NOMO-1 treated with dmso at 0.1 percent for 144 hours (cell line): ENCODE measurements around the gene PTPN14.
A peak's percentile ranks its signal among the peaks of the same experiment; 100 is the strongest.

ENCODE experiments used
- DNase-seq: peaks from one replicate; lab custom pipeline; 2025; ENCODE audit not compliant: unreplicated experiment; lab: John Stamatoyannopoulos, UW

The PTPN14 gene

DNA sequence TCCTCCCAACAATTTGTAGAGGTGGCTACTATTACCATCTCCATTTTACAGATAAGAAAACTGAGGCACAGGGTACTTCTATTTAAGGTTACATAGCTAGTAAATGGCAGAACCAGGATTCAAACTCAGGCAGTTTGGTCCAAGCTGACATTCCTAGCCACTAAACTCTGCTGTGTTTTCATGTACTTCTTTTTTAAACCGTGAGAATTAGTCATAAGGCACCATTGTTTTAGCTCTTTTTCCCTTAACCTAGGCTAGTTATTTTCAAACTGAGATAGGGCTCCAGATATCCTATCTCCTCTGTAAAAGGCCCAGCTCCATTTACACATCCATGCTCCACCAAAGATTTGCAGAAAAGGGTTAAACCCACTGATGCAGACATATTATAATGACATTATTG, 92.9 kb downstream of the PTPN14 start:
- DNase-seq, result no peak

DNA sequence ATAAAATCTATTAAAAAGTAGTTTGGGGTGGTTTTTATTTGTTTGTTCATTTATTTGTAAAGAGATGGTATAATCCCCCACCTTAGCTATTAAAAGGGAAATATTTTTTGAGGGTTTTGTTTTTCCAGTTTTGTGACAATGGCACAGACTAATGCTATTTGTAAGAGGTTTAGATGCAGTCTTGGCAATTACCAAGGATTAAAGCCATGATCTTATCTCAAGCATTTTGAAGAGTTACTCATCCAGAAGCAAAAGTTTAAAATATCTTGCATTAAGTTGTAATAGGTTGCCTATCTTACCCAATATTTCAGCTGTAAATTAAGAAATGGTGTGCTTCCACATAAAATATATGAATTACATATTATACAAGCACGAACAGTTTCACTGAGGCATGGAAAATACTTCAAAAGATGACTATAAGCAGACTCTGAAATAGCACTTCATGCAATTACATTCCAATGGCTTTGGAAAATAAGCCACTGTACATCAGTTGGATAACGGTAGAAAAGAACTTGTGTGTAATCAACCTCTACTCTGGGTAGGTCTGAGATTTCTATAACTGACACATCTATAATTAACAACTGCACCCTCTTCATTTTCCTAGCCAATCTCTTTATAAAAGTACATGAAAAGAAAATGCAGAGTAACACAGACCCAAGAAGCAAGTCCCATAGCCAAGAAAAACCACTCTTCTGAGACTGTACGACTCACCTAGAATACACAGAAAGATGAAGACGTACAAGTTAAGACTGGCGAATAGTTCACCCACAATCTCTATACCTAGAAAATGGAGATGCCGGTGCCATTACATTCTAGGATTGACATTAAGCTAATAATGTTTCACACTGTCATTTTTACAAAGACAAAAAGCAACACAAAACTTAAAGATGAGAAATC, 95.2 kb downstream of the PTPN14 start:
- no peak for DNase-seq

- DNase-seq, result peak; percentile 29
These were observed 95.9 kb downstream of the PTPN14 start for GRCh38 chr1:214455479-214455878.

- DNase-seq, result peak; percentile 31
These were observed 96.6 kb downstream of the PTPN14 start for GRCh38 chr1:214454569-214455396.

DNA sequence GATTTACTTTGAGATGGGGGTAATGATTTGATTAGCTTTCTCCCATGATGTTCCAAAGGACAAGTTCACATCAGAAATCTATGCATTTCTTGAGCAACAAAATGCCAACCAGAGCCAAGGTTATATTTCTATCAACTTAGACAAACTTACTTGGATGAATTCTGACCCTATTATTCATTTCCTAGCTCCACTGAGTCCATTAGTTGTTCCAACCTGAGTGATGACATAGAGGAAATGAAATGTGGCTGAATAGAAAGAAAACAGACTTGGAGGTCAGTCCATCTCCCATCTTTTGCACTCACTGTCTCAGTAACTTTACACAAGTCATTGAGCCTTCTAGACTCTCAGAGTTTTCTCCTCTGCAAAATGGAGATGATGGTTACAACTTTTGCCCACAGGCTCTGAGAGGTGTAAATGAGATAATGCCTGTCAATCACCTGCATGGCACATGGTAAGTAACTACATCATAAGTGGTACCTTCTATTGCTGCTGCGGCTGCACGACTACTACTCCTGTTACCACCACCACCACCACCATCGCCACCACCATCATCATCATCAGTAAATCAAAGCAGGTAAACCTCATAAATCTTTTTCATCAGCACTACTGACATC, 98.2 kb downstream of the PTPN14 start:
- DNase-seq, result no peak

- DNase-seq, result no peak
These were observed 99.1 kb downstream of the PTPN14 start for GRCh38 chr1:214452152-214452784.

GRCh38 chr1:214451596-214451995, 99.8 kb downstream of the PTPN14 start:
- DNase-seq, result no peak

- no peak for DNase-seq
These were observed 102.0 kb downstream of the PTPN14 start for GRCh38 chr1:214449371-214449770.

DNA sequence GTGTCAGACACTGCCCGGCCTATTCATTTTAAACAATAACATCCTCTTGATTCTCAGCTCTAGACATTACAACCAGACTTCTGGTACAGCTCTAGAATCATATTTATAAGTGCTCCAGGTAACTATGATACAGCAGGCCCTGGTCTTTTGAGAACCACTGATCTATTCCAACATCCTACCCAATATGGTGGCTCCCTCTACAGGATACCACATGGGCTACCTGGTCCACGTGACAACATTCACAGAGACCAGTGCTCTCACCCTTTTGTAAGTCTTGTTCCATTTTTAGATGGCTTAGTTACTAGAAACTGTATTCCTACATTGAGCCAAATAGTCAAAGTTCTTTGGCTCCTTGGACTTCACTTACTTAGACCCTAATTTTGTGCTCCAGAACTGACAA, 102.9 kb downstream of the PTPN14 start:
- no peak for DNase-seq

DNA sequence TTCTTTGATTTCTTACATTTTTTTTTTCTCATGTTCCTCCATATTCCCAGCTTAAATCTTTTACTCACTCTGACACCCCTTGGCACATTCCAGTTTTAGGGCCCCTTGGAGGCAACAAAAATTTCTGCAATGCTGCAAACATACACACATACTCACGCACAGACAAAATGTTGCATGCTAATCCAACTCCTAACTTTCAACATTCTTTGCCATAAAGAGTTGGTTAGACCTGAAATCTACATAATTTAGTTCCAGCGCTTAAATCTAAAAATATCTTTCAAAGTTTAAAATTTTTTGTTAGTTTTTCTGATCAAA, 103.9 kb downstream of the PTPN14 start:
- DNase-seq, result no peak

DNA sequence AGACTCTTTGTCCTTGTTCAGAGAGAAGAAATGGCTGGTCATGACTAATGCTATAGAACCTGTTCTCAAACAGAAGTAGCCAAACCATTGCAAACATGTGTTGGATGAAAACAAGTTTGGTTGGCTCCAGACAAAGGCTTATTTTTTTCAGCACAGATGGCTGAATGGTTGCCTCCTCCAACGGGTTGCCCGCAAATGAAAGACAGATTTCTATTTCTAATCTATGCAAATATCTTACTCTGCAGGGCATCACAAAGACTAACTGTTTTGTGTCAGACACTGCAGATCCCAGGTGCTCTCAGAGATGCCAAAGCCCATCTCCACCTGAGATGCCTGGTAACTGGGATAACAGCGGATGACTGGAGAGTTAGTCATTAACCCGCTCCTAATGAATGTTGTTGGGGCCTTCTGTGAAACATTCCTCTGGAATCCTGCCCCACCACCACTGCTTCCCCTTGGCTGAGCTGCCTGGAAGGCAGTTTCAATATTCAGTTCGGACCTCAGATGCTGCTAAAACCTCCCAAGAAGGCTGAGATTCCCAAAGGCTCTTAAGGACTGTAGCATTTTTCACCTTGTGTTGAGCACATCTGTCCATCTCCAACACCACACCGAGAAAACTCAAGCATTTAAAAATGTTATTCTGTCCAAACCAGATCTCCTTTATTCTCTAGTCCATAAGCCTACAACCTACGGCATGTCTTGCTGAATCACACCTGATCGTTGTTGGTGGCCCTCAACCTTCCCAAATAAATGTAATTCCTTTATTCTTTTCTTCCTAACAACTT, 104.4 kb downstream of the PTPN14 start:
- no peak for DNase-seq

DNA sequence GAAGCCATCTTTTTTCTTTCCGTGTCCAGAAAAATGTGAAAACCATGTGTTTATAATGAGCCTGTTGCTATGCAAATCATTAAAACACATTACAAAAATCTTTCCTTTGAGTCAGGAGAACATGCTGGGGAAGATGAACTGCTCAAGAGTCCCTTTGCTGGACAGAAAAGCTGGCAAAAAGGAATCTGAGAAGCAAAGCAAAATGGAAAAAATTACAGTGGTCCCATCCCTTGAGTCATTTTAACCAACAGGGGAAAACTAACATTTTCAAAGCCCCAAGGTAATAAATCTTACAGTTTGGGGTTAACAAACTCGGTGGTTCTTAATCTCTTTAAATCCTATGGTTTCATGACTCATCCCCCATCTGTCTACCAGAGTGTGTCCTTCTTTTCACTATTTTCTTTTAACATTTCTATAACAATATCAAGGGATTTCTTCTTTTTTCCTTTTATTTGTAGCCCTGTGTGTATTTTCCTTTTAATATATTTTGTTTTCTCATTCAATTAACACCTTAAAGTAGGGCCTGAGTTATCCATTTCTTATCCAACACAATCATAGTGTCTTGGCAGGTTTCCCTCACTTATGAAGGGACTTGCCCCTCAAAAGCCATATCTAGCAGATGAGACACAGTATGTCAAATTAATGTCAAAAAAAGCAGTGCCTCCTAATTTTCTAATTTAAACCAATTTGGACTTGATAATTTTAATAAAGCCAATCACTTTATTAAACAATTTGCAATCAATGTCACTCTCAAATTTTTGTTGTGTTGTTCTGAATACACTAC, 105.4 kb downstream of the PTPN14 start:
- DNase-seq, result no peak

DNA sequence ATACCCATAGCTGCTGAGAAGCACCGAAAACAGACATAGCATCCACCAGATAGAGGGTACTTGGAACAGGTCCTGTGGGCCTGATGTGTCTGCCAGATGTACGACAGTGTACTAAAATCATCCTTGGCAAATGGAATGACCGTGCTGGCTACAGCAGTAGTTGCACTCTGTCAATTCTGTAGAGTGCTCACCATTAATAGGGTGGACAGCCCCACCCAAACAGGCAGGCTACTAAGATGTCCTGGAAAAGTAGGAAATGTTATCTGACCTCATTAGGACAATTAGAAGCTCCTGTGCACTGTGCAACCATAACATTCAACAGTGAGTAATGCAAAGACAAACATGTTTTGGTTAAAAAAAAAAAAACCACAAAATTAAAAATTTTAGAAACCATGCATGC, 106.2 kb downstream of the PTPN14 start:
- DNase-seq, result no peak

- no peak for DNase-seq
These were observed 107.0 kb downstream of the PTPN14 start for GRCh38 chr1:214444182-214444939.

DNA sequence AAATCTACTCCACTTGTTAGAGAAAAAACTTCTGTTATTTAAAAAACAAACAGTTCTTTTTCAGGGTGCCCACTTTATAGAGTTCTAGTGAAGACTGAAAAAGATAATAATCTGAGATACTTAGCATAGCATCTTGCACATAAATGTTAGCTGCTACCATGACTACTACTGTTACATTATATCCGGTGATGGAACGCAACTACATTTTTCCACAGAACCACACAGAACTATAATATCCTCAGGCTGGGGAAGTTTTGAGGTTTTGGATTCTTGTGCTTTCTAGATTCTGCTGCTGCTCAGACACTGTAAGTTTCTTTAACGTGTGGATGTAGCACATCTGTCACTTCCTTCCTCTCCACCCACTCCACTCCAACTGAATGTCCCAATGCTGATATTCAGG, 110.3 kb downstream of the PTPN14 start:
- no peak for DNase-seq

- no peak for DNase-seq
These were observed 111.0 kb downstream of the PTPN14 start for GRCh38 chr1:214440219-214440965.

DNA sequence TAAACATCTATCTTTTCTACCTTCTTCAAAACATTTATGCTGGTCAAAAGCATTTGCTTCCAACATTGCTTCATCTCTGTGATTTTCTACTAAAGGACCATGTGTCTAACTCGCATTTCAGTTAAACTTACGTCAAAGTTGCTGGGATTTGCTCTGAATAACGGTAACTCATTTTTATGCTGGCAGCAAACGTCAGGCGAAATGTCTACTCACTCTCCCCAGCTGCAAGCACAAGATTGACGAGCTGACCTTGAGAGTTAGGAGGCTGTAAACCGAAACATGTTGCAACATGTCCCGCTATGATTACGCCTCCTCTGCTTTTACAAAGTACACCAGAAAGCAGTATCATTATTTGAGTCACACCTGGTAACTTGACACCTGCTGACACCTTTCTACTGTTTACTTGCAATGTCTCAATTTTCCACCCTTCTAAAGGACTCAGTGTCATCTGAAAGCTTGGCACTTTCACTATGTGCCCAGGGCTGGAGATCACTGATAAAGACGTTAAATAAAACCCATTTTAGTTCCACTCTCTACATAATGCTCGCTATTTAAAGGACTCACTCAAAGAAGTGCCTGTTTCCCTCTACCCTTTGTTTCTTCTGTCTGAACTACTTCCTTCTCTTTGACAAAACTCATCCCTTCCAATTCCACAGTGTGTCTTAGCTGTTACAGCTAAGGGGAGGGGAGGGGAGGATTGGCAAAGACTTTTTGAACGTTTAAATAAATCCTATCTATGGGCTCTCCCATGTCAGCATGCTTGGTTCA, 111.9 kb downstream of the PTPN14 start:
- DNase-seq, result peak; percentile 71

DNA sequence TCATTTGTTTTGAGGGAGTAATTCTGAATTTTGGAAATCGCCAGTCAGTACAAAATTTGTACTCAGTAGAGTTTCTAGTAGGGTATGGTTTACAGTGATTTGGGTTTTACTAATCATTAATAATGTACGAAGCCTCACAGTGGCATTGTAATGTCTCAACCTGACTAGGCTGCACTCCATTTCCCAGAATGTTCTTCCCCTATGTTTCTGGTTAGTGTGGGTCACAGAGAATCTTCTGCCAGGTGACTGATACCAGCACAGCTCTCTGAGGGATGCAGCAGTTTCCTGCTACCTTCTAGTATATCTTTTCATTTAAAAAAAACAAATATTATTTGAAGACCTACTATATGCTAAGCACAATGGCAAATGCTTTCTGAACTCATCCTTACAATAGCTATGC, 112.9 kb downstream of the PTPN14 start:
- no peak for DNase-seq
